ENCODE data around the gene HKDC1.

- no peak for TF ChIP-seq POLR2A (IDR thresholded peaks at IDR 0.05)
- no peak for TF ChIP-seq POLR2AphosphoS5 (IDR thresholded peaks at IDR 0.05)
- no peak for TF ChIP-seq CTCF (IDR thresholded peaks at IDR 0.05)
These were observed 17.8 kb upstream of the HKDC1 start for GRCh38 chr10:69202332-69202731.
